ENCODE data around the gene PGGHG.
"Not testable (repeated sequence)": the region's sequence is repeated elsewhere in the genome, so short reads cannot be mapped to it uniquely, and the experiment has no call there.

The PGGHG gene

GRCh38 chr11:297586-298405, 8.9 kb downstream of the PGGHG start:
- DNase-seq (ENCODE audit: low read depth), result no peak

- no peak for DNase-seq (ENCODE audit: low read depth)
Observed at GRCh38 chr11:298406-299065, 9.6 kb downstream of the PGGHG start.

DNA sequence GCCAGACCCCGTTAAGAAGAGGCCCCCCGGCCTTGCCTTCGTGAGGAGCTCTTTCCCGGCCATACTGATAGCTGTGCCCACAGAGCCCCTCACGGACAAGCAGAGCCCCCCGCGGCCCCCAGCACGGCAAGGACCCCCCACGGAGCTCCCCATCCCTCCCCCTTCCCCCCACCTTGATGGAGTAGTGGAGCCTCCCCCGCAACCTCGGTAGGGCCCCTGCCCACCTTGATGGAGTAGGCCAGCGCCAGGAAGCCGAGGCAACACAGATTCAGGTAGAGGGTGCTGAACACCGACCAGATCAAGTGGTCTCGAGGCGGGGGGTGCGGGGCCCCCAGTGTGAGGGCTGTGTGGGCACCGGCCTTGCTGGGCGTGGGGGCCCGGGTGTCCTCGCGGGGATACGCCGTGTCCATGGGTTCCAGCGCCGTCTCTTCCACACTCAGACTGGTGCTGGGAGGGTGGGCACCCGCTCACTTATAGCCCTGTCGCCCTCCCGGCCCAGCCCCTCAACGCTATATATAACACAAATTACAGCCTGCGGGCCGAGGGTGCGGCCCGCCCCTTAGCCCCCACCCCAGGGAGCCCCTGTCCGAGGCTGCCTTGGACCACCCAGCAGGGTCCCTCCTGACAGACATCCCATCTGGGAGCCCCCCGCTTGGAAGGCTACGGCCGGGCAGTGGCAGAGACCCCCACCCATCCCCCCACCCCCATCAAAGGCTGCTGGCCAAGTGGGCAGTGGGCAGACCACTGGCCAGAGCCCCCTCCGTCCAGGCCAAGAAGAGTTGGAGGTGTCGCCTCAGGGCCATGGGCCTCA, 10.4 kb downstream of the PGGHG start, which contains the start of gene IFITM5:
Gene IFITM5, minus strand, starts transcription at position 446 of the 811 bp plus-strand sequence. Its CDS starts 36 bp downstream, at position 410.
- no peak for DNase-seq (ENCODE audit: low read depth)

DNA sequence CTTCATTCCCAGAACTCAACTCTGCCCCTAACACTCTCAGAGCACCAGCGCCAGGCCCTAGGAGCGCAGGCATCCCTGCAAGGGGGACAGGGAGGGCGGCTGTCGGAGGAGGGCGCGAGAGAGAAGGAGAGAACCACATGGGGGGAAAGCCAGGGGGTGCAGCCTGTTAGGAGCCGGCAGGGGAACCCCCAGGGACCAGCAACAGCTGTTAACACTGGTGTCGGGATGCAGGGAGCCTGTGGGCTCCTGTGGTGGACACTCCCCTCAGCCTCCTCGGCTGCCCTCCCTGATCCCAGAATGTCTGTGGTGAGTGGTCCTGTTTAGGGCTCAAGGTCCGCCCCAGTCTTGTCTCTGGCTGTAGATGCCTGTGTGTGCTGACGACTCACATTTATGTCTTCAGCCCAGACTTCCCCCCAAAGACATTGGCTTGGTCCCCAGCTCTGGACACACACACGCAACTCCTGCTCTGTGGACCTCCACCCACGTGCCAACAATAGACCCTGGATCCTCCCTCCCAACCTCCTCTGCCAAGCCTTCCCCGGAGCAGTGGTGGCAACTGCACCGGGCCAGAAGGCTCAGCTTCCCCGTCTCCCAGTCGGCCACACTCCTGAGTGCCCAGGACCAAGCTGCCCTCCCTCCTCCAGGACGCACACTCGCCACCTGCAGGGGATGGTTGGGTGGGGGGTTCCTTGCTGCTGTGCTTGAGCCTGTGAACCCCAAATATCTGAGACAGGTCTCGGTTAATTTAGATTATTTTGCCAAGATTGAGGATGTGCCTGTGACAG, 11.2 kb downstream of the PGGHG start:
- DNase-seq (ENCODE audit: low read depth), result no peak

GRCh38 chr11:303363-303762, 14.4 kb downstream of the PGGHG start:
- no peak for DNase-seq (ENCODE audit: low read depth)

GRCh38 chr11:304061-304506, 15.2 kb downstream of the PGGHG start:
- DNase-seq (ENCODE audit: low read depth), result no peak

GRCh38 chr11:304915-305843, 16.3 kb downstream of the PGGHG start:
- no peak for DNase-seq (ENCODE audit: low read depth)

GRCh38 chr11:305844-306211, 16.9 kb downstream of the PGGHG start:
- no peak for DNase-seq (ENCODE audit: low read depth)

DNA sequence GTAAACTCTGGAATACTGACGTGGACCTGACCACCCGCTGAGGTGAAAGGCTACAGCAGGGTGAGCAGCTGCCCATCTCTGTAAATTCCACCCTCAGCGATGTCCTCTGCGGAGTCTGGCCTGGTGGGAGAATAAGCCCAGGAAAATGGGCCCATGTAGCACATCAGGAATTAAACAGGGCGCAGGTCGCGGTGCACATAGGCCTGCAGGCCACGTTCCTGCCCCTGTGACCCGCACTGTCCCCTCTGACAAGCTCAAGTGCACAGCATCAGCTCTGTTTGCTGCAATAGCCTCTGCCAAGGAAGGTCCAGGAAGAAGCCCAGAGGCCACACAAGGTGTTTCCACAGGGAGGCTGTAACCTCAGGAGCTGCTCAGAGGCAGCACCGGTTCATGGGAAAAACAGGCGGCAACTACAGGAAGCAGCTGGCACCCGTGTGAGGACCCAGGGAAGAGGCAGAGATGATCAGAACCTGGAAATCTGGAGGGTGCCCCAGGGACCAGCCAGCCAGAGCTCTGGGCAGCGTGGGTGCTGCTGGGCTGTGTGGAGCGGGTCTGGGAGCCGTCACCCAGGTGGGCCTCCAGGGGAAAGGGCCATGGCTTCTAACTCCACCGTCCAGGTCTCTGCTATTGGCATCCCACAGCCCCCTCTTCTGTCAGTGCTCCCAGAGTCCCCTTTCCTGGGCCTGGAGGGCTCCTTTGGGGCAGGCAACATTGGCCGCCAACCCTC, 17.9 kb downstream of the PGGHG start:
- no peak for DNase-seq (ENCODE audit: low read depth)

- DNase-seq (ENCODE audit: low read depth), result not testable (repeated sequence)
Observed at GRCh38 chr11:307766-308708, 19.1 kb downstream of the PGGHG start, which contains the start of gene IFITM2. Gene IFITM2, plus strand, starts transcription at chr11:307816. Its CDS starts 377 bp downstream, at chr11:308193.

DNA sequence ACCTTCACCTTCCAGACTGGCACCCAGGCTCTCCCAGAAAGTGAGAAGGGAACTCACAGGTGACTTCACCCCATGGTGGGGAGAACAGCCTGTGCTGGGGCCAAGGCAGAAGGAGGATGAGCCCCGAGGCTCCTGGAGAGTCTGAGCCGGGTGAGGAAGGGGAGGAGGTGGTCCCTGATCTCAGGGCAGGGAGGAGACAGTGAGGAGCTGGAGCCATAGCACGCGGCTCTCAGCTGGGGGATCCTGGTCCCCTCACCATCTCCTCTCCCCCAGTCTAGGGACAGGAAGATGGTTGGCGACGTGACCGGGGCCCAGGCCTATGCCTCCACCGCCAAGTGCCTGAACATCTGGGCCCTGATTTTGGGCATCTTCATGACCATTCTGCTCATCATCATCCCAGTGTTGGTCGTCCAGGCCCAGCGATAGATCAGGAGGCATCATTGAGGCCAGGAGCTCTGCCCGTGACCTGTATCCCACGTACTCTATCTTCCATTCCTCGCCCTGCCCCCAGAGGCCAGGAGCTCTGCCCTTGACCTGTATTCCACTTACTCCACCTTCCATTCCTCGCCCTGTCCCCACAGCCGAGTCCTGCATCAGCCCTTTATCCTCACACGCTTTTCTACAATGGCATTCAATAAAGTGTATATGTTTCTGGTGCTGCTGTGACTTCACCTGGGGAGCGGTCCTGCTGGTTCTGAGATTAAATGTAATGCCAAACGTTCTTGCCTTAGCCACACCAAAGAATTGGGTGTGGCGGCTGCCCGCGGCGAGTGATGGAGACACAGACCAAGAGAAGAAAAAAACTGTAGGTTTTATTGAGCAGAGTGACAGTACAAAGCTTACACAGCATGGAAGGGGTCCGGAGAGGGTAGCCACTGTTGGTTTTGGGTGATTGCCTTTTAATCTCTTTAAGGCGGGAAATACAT, 20.1 kb downstream of the PGGHG start:
- not testable (repeated sequence) for DNase-seq (ENCODE audit: low read depth)

DNA sequence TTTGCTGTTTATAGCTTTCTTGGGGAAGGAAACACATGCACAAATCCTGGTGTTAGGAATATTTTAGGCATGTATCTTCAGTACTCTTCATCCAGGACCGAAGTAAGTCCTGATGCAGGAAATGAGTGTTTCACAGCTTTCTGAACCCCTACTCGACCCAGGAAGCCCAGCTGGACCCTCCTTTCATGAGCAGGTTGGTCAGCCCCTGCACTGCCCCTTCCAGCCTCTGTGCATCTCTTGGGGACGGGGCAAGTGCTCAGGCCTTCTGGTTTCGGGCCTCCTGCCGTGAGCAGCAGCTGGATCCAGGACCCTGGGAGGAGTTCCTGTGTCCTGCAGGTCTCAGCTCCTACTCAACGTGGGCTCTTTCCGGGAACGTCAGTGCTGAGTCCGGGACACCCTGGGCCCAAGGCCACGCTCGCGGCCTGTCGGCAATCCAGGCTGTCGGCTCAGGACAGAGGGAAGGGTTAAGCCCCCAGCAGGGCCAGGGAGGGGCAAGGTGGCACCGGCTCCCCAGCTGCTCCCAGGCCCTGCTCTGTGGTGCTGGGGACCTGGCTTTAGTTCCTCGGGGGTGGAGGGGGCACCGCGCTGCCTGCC, 21.1 kb downstream of the PGGHG start:
- DNase-seq (ENCODE audit: low read depth), result not testable (repeated sequence)

DNA sequence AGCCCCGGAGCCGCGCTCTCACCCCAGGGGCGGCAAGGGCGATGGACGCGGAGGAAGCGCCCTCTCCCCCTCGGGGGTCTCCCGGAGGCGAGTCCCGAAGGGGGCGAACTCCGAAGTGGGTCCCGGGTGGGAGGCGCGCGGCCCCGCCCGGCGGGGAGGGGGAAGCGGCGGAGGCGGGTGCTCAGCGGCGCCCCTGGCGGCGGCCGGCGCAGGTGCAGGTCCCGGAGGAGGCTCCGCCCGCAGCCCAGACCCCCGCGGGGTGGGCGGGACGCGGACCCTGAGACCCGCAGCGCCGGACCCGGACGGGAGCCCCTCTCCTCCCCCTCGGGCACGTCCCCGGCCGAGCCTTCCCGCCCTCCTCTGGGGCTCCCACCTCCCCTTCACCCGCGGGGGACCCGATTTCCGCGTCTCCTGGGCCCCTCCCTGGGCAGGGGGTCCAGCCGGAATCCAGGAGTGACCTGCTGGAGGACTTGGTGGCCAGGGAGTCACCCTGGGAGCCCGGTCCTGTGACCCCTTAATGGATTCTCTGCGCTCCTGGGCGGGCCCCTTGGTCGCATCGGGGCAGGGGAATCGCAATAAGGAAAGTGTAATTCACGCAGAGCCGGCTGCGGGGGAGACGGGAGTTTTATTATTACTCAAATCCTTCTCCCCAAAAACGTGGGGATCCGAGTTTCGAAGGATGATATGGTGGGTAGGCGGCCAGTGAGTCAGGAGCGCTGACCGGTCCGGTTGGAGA, 22.3 kb downstream of the PGGHG start:
- not testable (repeated sequence) for DNase-seq (ENCODE audit: low read depth)

- DNase-seq (ENCODE audit: low read depth), result no peak
Observed at GRCh38 chr11:312092-312816, 23.3 kb downstream of the PGGHG start.

- no peak for DNase-seq (ENCODE audit: low read depth)
Observed at GRCh38 chr11:313304-313786, 24.4 kb downstream of the PGGHG start.

Measured in stimulated activated CD8-positive, alpha-beta memory T cell treated with anti-CD3 and anti-CD28 coated beads, Interleukin-12 subunit alpha, Interleukin-12 subunit beta, amount 100 ng/mL, for 4 hours (primary cell).